Measurements from ENCODE around the gene OR4E1.

The OR4E1 gene

DNA sequence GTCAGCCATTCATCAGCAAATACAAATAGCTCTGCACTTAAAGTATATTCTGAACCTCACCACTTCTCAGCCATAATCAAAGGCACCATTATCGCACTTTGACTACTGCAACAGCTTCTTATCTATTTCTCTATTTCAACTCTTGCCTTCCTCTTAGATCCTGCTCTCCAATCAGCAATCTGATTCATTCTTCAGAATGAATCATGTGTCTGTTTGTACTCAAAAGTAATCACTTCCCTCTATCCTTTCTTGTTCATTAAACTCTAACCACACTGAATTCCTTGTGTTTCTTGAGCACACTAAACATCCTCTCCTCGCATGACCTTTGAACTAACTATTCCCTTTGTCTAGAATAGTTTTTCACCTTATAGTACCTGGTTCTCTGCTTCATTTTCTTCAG, 12.8 kb upstream of the OR4E1 start:
- in situ Hi-C loops (cut with MboI; ENCODE audit: low sequenced_read_pairs, unreplicated experiment), result no loop called here
- TF ChIP-seq, protein P1, sequence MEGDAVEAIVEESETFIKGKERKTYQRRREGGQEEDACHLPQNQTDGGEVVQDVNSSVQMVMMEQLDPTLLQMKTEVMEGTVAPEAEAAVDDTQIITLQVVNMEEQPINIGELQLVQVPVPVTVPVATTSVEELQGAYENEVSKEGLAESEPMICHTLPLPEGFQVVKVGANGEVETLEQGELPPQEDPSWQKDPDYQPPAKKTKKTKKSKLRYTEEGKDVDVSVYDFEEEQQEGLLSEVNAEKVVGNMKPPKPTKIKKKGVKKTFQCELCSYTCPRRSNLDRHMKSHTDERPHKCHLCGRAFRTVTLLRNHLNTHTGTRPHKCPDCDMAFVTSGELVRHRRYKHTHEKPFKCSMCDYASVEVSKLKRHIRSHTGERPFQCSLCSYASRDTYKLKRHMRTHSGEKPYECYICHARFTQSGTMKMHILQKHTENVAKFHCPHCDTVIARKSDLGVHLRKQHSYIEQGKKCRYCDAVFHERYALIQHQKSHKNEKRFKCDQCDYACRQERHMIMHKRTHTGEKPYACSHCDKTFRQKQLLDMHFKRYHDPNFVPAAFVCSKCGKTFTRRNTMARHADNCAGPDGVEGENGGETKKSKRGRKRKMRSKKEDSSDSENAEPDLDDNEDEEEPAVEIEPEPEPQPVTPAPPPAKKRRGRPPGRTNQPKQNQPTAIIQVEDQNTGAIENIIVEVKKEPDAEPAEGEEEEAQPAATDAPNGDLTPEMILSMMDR (IDR thresholded peaks at IDR 0.05; ENCODE audit: borderline replicate concordance, control extremely low read depth, extremely low read depth, insufficient read depth, missing control alignments), result no peak

DNA sequence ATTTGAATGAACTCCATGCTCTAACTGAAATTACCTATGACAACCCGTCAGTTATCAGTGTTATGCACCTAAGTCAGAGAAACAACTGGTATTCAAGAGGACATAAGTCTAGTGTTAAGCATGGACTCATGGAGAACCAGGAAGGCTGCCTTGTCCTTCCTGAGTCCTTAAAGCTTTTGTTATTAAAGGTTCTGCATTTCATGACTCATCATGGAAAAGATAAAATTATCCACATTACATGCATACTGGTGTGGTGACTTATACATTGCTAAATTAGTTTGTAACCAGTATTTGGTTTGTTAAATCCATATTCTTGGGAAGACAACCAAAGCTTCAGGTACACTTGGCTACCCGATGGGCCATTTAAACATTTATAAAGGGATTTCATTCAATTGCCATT, 6.5 kb upstream of the OR4E1 start:
- in situ Hi-C loops (cut with MboI; ENCODE audit: low sequenced_read_pairs, unreplicated experiment), result no loop called here
- DNase-seq (ENCODE audit: low spot score), result no peak
- TF ChIP-seq, protein P1 (IDR thresholded peaks at IDR 0.05; ENCODE audit: borderline replicate concordance, control extremely low read depth, extremely low read depth, insufficient read depth, missing control alignments), result no peak

More for the DNA sequence above, 12.8 kb upstream of the OR4E1 start:
- DNase-seq (ENCODE audit: low spot score), result no peak

DNA sequence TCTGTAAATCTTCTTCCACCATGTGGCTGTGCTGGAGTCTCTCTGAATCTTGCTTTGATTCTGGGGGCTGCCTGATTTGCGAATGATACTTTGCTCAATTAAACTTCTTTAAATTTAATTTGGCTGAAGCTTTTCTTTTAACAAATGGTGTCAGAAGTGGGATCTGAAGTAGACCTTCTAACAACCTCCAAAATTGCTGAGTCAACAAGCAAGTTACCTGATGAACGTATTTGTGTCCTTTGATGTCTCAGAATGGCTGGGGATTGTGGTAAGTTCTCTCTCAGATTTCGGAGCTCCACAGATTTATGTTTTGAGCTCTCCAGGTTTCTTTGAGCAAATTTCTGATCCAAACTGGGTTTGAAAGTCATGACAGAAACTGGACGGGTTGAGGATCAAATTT, 1.9 kb upstream of the OR4E1 start:
- DNase-seq (ENCODE audit: low spot score), result no peak
- TF ChIP-seq, protein P1 (IDR thresholded peaks at IDR 0.05; ENCODE audit: borderline replicate concordance, control extremely low read depth, extremely low read depth, insufficient read depth, missing control alignments), result no peak
- in situ Hi-C loops (cut with MboI; ENCODE audit: low sequenced_read_pairs, unreplicated experiment), result no loop called here

DNA sequence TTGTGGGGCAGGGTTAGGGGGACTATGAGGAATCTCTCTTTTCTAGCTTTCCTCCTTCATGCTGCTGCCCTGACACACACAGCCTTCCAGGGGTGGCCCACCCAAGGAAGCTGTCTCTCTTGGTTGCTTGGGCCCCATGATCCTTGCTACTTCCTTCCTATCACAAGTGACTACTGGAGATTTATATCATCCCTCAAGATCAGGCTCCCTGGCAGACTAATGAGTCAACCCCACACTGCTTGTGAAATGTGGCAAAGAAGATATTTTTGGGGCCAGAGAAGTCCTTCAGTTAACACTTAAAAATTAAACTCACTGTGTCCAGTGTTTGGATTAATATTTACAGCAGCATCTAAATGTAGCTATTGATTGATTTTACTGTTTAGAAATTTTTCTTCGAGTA, 1.5 kb downstream of the OR4E1 start:
- no peak for DNase-seq (ENCODE audit: low spot score)
- in situ Hi-C loops (cut with MboI; ENCODE audit: low sequenced_read_pairs, unreplicated experiment), result no loop called here
- TF ChIP-seq, protein P1 (IDR thresholded peaks at IDR 0.05; ENCODE audit: borderline replicate concordance, control extremely low read depth, extremely low read depth, insufficient read depth, missing control alignments), result no peak

DNA sequence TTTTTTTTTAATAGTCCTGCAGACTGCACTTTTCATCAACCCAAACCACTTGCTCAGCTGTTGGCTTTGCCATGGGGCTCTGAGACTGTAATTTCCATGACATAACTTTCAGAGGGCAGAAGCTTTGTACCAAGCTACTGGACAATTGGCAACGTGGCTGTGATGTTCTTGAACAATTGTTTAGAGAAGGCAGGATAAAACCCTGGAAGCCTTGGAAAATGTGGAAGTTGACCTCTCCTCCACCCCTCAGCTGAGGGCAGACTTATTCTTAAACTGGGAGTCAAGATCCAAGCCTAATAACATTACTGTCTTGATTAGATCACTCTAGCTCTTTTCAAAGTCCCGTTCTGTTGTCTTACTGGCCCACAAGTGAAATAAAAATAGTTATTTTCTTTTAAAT, 2.2 kb downstream of the OR4E1 start:
- in situ Hi-C loops (cut with MboI; ENCODE audit: low sequenced_read_pairs, unreplicated experiment), result no loop called here
- TF ChIP-seq, protein P1 (IDR thresholded peaks at IDR 0.05; ENCODE audit: borderline replicate concordance, control extremely low read depth, extremely low read depth, insufficient read depth, missing control alignments), result no peak
- no peak for DNase-seq (ENCODE audit: low spot score)

DNA sequence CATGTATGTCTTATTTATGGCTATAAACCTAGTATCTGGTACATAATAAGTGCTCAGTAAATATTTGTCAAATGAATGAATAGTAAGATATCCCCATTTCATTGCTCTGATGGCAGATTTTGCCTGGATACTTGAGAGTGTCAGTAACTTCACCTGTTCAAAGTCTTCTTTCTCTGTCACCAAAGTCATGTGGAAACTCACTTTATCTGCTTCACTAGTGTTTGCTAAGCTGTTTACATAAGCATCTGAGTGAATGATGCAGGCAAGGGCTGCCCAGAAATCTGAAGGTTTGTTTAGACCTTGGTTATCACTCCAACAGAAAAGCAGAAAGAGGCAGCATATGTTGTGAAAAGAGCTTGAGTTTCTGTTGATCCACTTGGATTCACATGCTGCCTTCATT, 4.3 kb downstream of the OR4E1 start:
- in situ Hi-C loops (cut with MboI; ENCODE audit: low sequenced_read_pairs, unreplicated experiment), result no loop called here
- DNase-seq (ENCODE audit: low spot score), result no peak
- TF ChIP-seq, protein P1 (IDR thresholded peaks at IDR 0.05; ENCODE audit: borderline replicate concordance, control extremely low read depth, extremely low read depth, insufficient read depth, missing control alignments), result no peak

DNA sequence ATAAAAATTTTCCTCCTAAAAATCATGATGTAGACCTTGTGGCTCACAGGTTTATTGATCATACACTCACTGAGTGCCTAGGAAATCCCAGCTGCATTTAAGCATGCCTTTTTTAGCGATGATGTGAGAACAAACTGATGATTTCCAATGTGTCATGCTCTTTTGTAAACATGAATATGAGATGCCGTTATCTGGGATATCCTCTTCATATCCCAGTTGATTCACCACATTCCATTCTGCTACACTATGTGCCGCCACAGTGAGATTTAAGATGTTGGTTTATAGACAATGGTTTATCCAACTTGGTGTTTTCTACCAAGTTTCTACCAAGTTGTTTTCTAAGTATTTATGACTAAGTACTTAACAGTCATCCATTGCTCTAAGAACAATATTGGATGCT, 5.2 kb downstream of the OR4E1 start:
- in situ Hi-C loops (cut with MboI; ENCODE audit: low sequenced_read_pairs, unreplicated experiment), result no loop called here
- TF ChIP-seq, protein P1 (IDR thresholded peaks at IDR 0.05; ENCODE audit: borderline replicate concordance, control extremely low read depth, extremely low read depth, insufficient read depth, missing control alignments), result no peak
- DNase-seq (ENCODE audit: low spot score), result no peak
